GM23248 (cell line): Measurements from ENCODE around the gene KRT9. TPM values are rescaled to one million over a fixed set of nuclear protein-coding genes. Genes with fewer than 3 reads are reported as not detected.

Source experiments
- DNase-seq: peaks from one replicate; pipeline ENCODE4 v3.0.0-alpha.2; 2015
- H2AFZ ChIP-seq: fragments of 200-600 bp; sonication (generic); 2 replicates; pipeline ENCODE4 v1.6.1; 2016; ENCODE audit warnings: antibody characterized with exemption
- H3F3A ChIP-seq: fragments of 200-600 bp; sonication (generic); 2 replicates; pipeline ENCODE4 v1.6.1; 2016; ENCODE audit warnings: mild to moderate bottlenecking, antibody characterized with exemption, mixed run types; ENCODE audit not compliant: insufficient read depth
- H3K27ac ChIP-seq: fragments of 200-600 bp; sonication (generic); 2 replicates; pipeline ENCODE4 v1.5.1; 2016; ENCODE audit warnings: mild to moderate bottlenecking
- H3K27me3 ChIP-seq: fragments of 200-600 bp; sonication (generic); replicated peaks from 2 replicates; pipeline ENCODE4 v1.6.1; 2016; ENCODE audit warnings: mild to moderate bottlenecking; ENCODE audit not compliant: insufficient read depth
- H3K36me3 ChIP-seq: fragments of 200-600 bp; sonication (generic); 2 replicates; pipeline ENCODE4 v1.6.1; 2016; ENCODE audit warnings: low read depth, mild to moderate bottlenecking
- H3K4me1 ChIP-seq: fragments of 200-600 bp; sonication (generic); 2 replicates; pipeline ENCODE4 v1.6.1; 2016; ENCODE audit warnings: mild to moderate bottlenecking; ENCODE audit not compliant: insufficient read depth
- H3K4me2 ChIP-seq: fragments of 200-600 bp; sonication (generic); one replicate; pipeline ENCODE4 v1.6.1; 2016; ENCODE audit warnings: mild to moderate bottlenecking; ENCODE audit not compliant: unreplicated experiment
- H3K4me3 ChIP-seq: fragments of 200-600 bp; sonication (generic); 2 replicates; pipeline ENCODE4 v1.5.1; 2016; ENCODE audit warnings: mild to moderate bottlenecking
- H3K79me2 ChIP-seq: fragments of 200-600 bp; sonication (generic); 2 replicates; pipeline ENCODE4 v1.6.1; 2016; ENCODE audit warnings: mild to moderate bottlenecking; ENCODE audit not compliant: insufficient read depth
- H3K9ac ChIP-seq: fragments of 200-600 bp; sonication (generic); 2 replicates; pipeline ENCODE4 v1.6.1; 2016; ENCODE audit warnings: mild to moderate bottlenecking
- H3K9me2 ChIP-seq: fragments of 200-600 bp; sonication (generic); 2 replicates; pipeline ENCODE4 v1.6.1; 2016; ENCODE audit warnings: mixed run types, mild to moderate bottlenecking, moderate library complexity; ENCODE audit not compliant: insufficient read depth
- H3K9me3 ChIP-seq: fragments of 200-600 bp; sonication (generic); one replicate; pipeline ENCODE4 v1.6.1; 2017; ENCODE audit warnings: low read depth
- H4K20me1 ChIP-seq: fragments of 200-600 bp; sonication (generic); 2 replicates; pipeline ENCODE4 v1.6.0; 2016; ENCODE audit not compliant: insufficient read depth
- EZH2 ChIP-seq: fragments of 200-600 bp; sonication (generic); IDR thresholded peaks from 2 replicates; pipeline ENCODE4 v1.6.1; 2018; ENCODE audit warnings: antibody characterized with exemption, mild to moderate bottlenecking; ENCODE audit not compliant: insufficient read depth, poor library complexity, severe bottlenecking
- EZH2phosphoT487 ChIP-seq: fragments of 200-600 bp; sonication (generic); IDR thresholded peaks from 2 replicates; pipeline ENCODE4 v1.6.1; 2018; ENCODE audit warnings: antibody characterized with exemption, moderate library complexity, mild to moderate bottlenecking, low read depth; ENCODE audit not compliant: insufficient read depth
- WGBS, 2 experiments: methylation state at CpG; one replicate each; pipeline ENCODE4 v1.1.6; 2015 to 2017; ENCODE audit warnings: low lambda C conversion rate in 2 of 2, low coverage in 1 of 2; ENCODE audit errors: missing lambda C conversion rate in 2 of 2; 5-methylcytosine and 5-hydroxymethylcytosine counted together
- in situ Hi-C: fragments of 300-500 bp; cut with MboI; formaldehyde crosslinking; loops from 2 replicates; pipeline ENCODE4 v1.15.0; 2020
- microRNA-seq: library from miRNA; unstranded; fragments of <30 nt; microRNA quantifications from one replicate; pipeline ENCODE4, GENCODE V29; 2016; ENCODE audit warnings: borderline number of aligned reads
- polyA plus RNA-seq: library from polyadenylated mRNA; unstranded; fragments of >200 nt; fragmentation: Nextera tagmentation; extraction: Ambion mirVana; gene quantifications from 2 replicates; pipeline ENCODE4 v1.2.1, GENCODE V29; 2016
- total RNA-seq: library from RNA; depleted of rRNA; stranded (reverse); fragments of >200 nt; shearing (Covaris generic); gene quantifications from 2 replicates; pipeline ENCODE4 v1.2.3, GENCODE V29; 2014; rRNA removed

The KRT9 gene
- total and polyA plus RNA-seq, 2 experiments from 2014 or later = not detected

DNA sequence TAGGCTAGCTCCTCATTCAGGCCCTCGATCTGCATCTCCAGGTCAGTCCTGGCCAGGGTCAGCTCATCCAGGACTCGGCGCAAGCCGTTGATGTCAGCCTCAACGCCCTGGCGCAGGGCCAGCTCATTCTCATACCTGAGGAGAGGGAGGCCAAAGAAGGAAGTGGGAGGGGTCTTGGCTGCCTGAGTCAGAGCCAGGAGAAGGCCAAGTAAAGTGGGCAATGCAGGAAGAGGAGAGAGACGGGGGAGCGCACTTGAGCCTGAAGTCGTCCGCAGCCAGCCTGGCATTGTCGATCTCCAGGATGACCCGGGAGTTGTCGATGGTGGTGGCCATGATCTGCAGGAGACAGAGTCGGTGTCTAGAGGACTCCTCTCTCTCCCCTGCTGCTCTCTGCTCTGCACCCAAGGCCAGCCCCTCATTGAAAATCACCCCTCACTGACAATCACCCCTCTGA lies 55.0 kb downstream of the KRT9 start:
- WGBS, 2 experiments = 90 to 91% methylated on average over 14 of the region's 14 CpGs
- Histone ChIP-seq H3F3A (no peaks in the 10 kb centered on the region), H4K20me1 (no peaks in the 10 kb centered on the region), H3K4me2 (no peak overlapping the region), H3K36me3 (no peaks in the 10 kb centered on the region), H3K9me2 (no peaks in the 10 kb centered on the region), H3K27ac (no peak overlapping the region), H2AFZ (no peak overlapping the region), H3K27me3 (no peaks in the 10 kb centered on the region), H3K4me1 (peaks cover 9% of the 10 kb centered on the region), H3K9ac (no peak overlapping the region), H3K79me2 (no peaks in the 10 kb centered on the region), H3K9me3 (no peaks in the 10 kb centered on the region), H3K4me3 (no peak overlapping the region)
- in situ Hi-C loops = no loop called here
- no peak for DNase-seq
- TF ChIP-seq EZH2phosphoT487 (no peak), EZH2 (no peak)

DNA sequence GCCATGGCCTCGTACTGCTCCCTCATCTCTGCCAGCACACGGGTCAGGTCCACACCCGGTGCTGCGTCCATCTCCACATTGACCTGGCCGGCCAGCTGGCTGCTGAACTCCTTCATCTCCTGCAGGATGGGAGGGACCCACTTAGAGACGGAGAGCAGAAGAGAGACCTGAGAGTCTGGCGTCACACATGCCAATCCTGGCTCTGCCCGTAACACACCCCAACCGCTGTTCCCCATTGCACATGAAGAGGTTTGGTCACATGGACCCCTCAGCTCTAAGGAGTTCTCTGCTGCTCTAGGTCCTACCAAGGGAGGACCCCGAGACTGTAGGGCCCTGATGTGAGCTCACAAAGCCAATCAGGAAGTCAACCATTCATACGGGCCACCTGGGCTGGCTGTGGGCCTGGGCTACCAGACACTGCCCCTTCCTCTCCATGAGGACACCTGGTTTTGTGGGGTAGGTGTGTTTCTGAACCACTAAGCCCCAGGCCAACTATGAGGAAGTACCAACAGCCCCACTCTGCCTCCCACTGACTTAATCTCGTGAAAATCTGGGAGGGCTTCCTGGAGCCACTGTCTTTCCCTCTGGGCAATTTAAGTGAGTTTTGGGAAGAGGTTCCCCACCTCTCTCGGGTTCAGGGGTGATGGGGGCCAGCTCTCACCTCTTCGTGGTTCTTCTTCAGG lies 55.6 kb downstream of the KRT9 start:
- H2AFZ ChIP-seq = no peak overlapping the region
- H3K4me2 ChIP-seq = no peak overlapping the region
- H3K36me3 ChIP-seq = no peaks in the 10 kb centered on the region
- H3K27ac ChIP-seq = no peak overlapping the region
- no peak for DNase-seq
- no peak overlapping the region for H3K4me3 ChIP-seq
- peaks cover 4% of the 10 kb centered on the region for H3K4me1 ChIP-seq
- in situ Hi-C loops = no loop called here
- no peaks in the 10 kb centered on the region for H3K9me2 ChIP-seq
- H3K27me3 ChIP-seq = no peaks in the 10 kb centered on the region
- no peaks in the 10 kb centered on the region for H4K20me1 ChIP-seq
- TF ChIP-seq EZH2phosphoT487 (no peak), EZH2 (no peak)
- H3F3A ChIP-seq = no peaks in the 10 kb centered on the region
- no peaks in the 10 kb centered on the region for H3K79me2 ChIP-seq
- H3K9me3 ChIP-seq = no peaks in the 10 kb centered on the region
- WGBS, 2 experiments = 88% methylated on average over 14 of the region's 14 CpGs
- no peak overlapping the region for H3K9ac ChIP-seq

Small RNA genes within 50 kb of the gene (microRNA-seq; reads per million reads assigned to microRNA genes)
- gene MIR6510 = not detected

Other genes with a start within 250 kb of the KRT9 start
- gene KRT33A, start 221.2 kb downstream of the KRT9 start, total RNA-seq = not detected in 2 replicates
- gene KRT33A, start 221.2 kb downstream of the KRT9 start, polyA plus RNA-seq = not detected in 2 replicates
- gene KRT33B, start 202.2 kb downstream of the KRT9 start, total RNA-seq = 0.25 and 0.76 TPM in 2 replicates
- gene KRT33B, start 202.2 kb downstream of the KRT9 start, polyA plus RNA-seq = 1.0 and 1.2 TPM in 2 replicates
- gene KRT34, start 189.8 kb downstream of the KRT9 start, total RNA-seq = 73.5 and 77.8 TPM in 2 replicates
- gene KRT34, start 189.8 kb downstream of the KRT9 start, polyA plus RNA-seq = 39.8 and 42.2 TPM in 2 replicates
- gene KRT31, start 174.5 kb downstream of the KRT9 start, total RNA-seq = not detected in 2 replicates
- not detected in 2 replicates for gene KRT31, start 174.5 kb downstream of the KRT9 start, polyA plus RNA-seq
- gene KRT37, start 147.5 kb downstream of the KRT9 start, total RNA-seq = not detected in 2 replicates
- not detected in 2 replicates for gene KRT37, start 147.5 kb downstream of the KRT9 start, polyA plus RNA-seq
- gene KRT38, start 131.1 kb downstream of the KRT9 start, total RNA-seq = not detected in 2 replicates
- gene KRT38, start 131.1 kb downstream of the KRT9 start, polyA plus RNA-seq = not detected in 2 replicates
- not detected in 2 replicates for gene KRT32, start 104.7 kb downstream of the KRT9 start, total RNA-seq
- gene KRT32, start 104.7 kb downstream of the KRT9 start, polyA plus RNA-seq = not detected in 2 replicates
- gene KRT35, start 90.9 kb downstream of the KRT9 start, total RNA-seq = not detected in 2 replicates
- not detected in 2 replicates for gene KRT35, start 90.9 kb downstream of the KRT9 start, polyA plus RNA-seq
- not detected in 2 replicates for gene KRT36, start 82.1 kb downstream of the KRT9 start, total RNA-seq
- not detected in 2 replicates for gene KRT36, start 82.1 kb downstream of the KRT9 start, polyA plus RNA-seq
- gene KRT13, start 66.4 kb downstream of the KRT9 start, total RNA-seq = 0.76 TPM in 1 of 2 replicates, not detected in the other
- not detected in 2 replicates for gene KRT13, start 66.4 kb downstream of the KRT9 start, polyA plus RNA-seq
- gene KRT15, start 53.2 kb downstream of the KRT9 start, total RNA-seq = 0.65 and 1.1 TPM in 2 replicates
- 2.3 and 2.7 TPM in 2 replicates for gene KRT15, start 53.2 kb downstream of the KRT9 start, polyA plus RNA-seq
- gene KRT19, start 43.8 kb downstream of the KRT9 start, total RNA-seq = 65.4 and 71.5 TPM in 2 replicates
- gene KRT19, start 43.8 kb downstream of the KRT9 start, polyA plus RNA-seq = 95.5 and 100 TPM in 2 replicates
- 0.25 TPM in 1 of 2 replicates, not detected in the other for gene KRT14, start 14.8 kb upstream of the KRT9 start, total RNA-seq
- gene KRT14, start 14.8 kb upstream of the KRT9 start, polyA plus RNA-seq = 0.90 and 0.93 TPM in 2 replicates
- 0.38 and 2.5 TPM in 2 replicates for gene KRT16, start 40.7 kb upstream of the KRT9 start, total RNA-seq
- 0.90 and 1.2 TPM in 2 replicates for gene KRT16, start 40.7 kb upstream of the KRT9 start, polyA plus RNA-seq
- 0.51 and 3.8 TPM in 2 replicates for gene KRT17, start 52.5 kb upstream of the KRT9 start, total RNA-seq
- 1.4 and 1.8 TPM in 2 replicates for gene KRT17, start 52.5 kb upstream of the KRT9 start, polyA plus RNA-seq
- gene EIF1, start 116.8 kb upstream of the KRT9 start, total RNA-seq = 98.1 and 113 TPM in 2 replicates
- gene EIF1, start 116.8 kb upstream of the KRT9 start, polyA plus RNA-seq = 1,585 and 1,606 TPM in 2 replicates
- gene GAST, start 140.3 kb upstream of the KRT9 start, total RNA-seq = not detected in 2 replicates
- gene GAST, start 140.3 kb upstream of the KRT9 start, polyA plus RNA-seq = not detected in 2 replicates
- gene HAP1, start 162.6 kb upstream of the KRT9 start, total RNA-seq = not detected in 2 replicates
- gene HAP1, start 162.6 kb upstream of the KRT9 start, polyA plus RNA-seq = 0.06 TPM in 1 of 2 replicates, not detected in the other
- gene JUP, start 214.7 kb upstream of the KRT9 start, total RNA-seq = 2.7 and 3.6 TPM in 2 replicates
- gene JUP, start 214.7 kb upstream of the KRT9 start, polyA plus RNA-seq = 2.3 and 3.1 TPM in 2 replicates
- 116 and 161 TPM in 2 replicates for gene P3H4, start 239.9 kb upstream of the KRT9 start, total RNA-seq
- gene P3H4, start 239.9 kb upstream of the KRT9 start, polyA plus RNA-seq = 96.9 and 105 TPM in 2 replicates
- gene FKBP10, start 240.9 kb upstream of the KRT9 start, total RNA-seq = 750 and 759 TPM in 2 replicates
- gene FKBP10, start 240.9 kb upstream of the KRT9 start, polyA plus RNA-seq = 78.0 and 81.5 TPM in 2 replicates